Activated B cell treated with CpG ODN at 0.5 μM for 24 hours (primary cell): ENCODE results near the gene LRRC45. TPM values are rescaled to one million over a fixed set of nuclear protein-coding genes. Genes with fewer than 3 reads are reported as not detected.

ENCODE experiments used
- ATAC-seq: fragments of 200-7000 bp; cut with Tn5 transposase; one replicate; pipeline ENCODE4 v1.10.0; 2021; ENCODE audit warnings: low read depth, mild to moderate bottlenecking, moderate library complexity
- CTCF ChIA-PET: fragments of 350-600 bp; sonication (Branson Sonifier 250); formaldehyde crosslinking; loops from one replicate; lab custom pipeline; 2021; ENCODE audit warnings: antibody characterized with exemption; lab: Charles Lee
- POLR2A ChIA-PET: fragments of 350-600 bp; sonication (Branson Sonifier 250); formaldehyde crosslinking; loops from one replicate; lab custom pipeline; 2021; ENCODE audit warnings: antibody characterized with exemption; lab: Charles Lee
- DNase-seq: peaks from one replicate; pipeline ENCODE4 v3.0.0; 2022
- H3K27ac Mint-ChIP-seq: one replicate; pipeline ENCODE4 v1.8.0; 2020; ENCODE audit warnings: mixed read lengths
- H3K27me3 Mint-ChIP-seq: one replicate; pipeline ENCODE4 v1.8.0; 2021; ENCODE audit warnings: mixed read lengths
- H3K36me3 Mint-ChIP-seq: one replicate; pipeline ENCODE4 v1.8.0; 2021; ENCODE audit warnings: low read depth, mixed read lengths
- H3K4me1 Mint-ChIP-seq: one replicate; pipeline ENCODE4 v1.8.0; 2021; ENCODE audit warnings: mixed read lengths
- H3K4me3 Mint-ChIP-seq: one replicate; pipeline ENCODE4 v1.8.0; 2020; ENCODE audit warnings: mild to moderate bottlenecking, mixed read lengths
- H3K9me3 Mint-ChIP-seq: one replicate; pipeline ENCODE4 v1.8.0; 2020; ENCODE audit warnings: mixed read lengths
- CTCF ChIP-seq: fragments of 200-600 bp; IDR thresholded peaks from one replicate; pipeline ENCODE4 v1.8.0; 2022; ENCODE audit warnings: antibody characterized with exemption, mild to moderate bottlenecking
- intact Hi-C: fragments of 100-400 bp; cut with micrococcal nuclease; formaldehyde crosslinking; loops from one replicate; pipeline ENCODE4 v1.15.1; 2024
- total RNA-seq: library from RNA; stranded (reverse); gene quantifications from 2 replicates; pipeline ENCODE4 v1.2.3, GENCODE V29; 2022

LRRC45 gene
- total RNA-seq, 1 donor from 2014 or later, result 10.6 TPM

GRCh38 chr17:82025401-82026107, 2.4 kb downstream of the LRRC45 start:
- intact Hi-C loops, result no loop called here
- POLR2A ChIA-PET, result no interaction called here
- ATAC-seq (no peak), DNase-seq (no peak)
- Mint-ChIP-seq H3K36me3 (no peaks in the 10 kb centered on the region), H3K9me3 (no peaks in the 10 kb centered on the region), H3K4me3 (no peak overlapping the region), H3K27ac (no peak overlapping the region), H3K27me3 (peaks cover 2% of the 10 kb centered on the region), H3K4me1 (peaks cover 28% of the 10 kb centered on the region)
- CTCF ChIA-PET, result interaction anchor here (1.4 kb wide), 1 partner anchor 66 kb away, joined by 3 read pairs; no protein-coding TSS in a partner anchor
- TF ChIP-seq CTCF, result no peak

GRCh38 chr17:82028246-82028645, 5.1 kb downstream of the LRRC45 start:
- POLR2A ChIA-PET, result interaction anchor here (0.8 kb wide), 1 partner anchor 8 kb away, joined by 7 read pairs; no protein-coding TSS in a partner anchor
- H3K4me1 Mint-ChIP-seq, result peaks cover 15% of the 10 kb centered on the region
- CTCF ChIA-PET, result no interaction called here

GRCh38 chr17:82028966-82029365, 5.9 kb downstream of the LRRC45 start:
- H3K9me3 Mint-ChIP-seq, result no peaks in the 10 kb centered on the region
- peaks cover 11% of the 10 kb centered on the region for H3K4me1 Mint-ChIP-seq
- no peak for ATAC-seq
- no peak for DNase-seq
- no peak overlapping the region for H3K4me3 Mint-ChIP-seq
- ChIA-PET POLR2A (no interaction called here), CTCF (interaction anchor here (1.1 to 2.0 kb wide), 2 partner anchors 9 to 69 kb away, joined by 3 to 7 read pairs; no protein-coding TSS in a partner anchor)
- no peak for TF ChIP-seq CTCF
- intact Hi-C loops, result no loop called here
- no peak overlapping the region for H3K27ac Mint-ChIP-seq
- H3K36me3 Mint-ChIP-seq, result no peaks in the 10 kb centered on the region
- H3K27me3 Mint-ChIP-seq, result peaks cover 2% of the 10 kb centered on the region

More at GRCh38 chr17:82028246-82028645, 5.1 kb downstream of the LRRC45 start:
- Mint-ChIP-seq H3K4me3 (no peak overlapping the region), H3K27ac (no peak overlapping the region), H3K9me3 (no peaks in the 10 kb centered on the region), H3K36me3 (no peaks in the 10 kb centered on the region), H3K27me3 (peaks cover 2% of the 10 kb centered on the region)
- no peak for DNase-seq
- no peak for TF ChIP-seq CTCF
- ATAC-seq, result no peak
- intact Hi-C loops, result no loop called here

- H3K27ac Mint-ChIP-seq, result no peak overlapping the region
- intact Hi-C loops, result no loop called here
- peaks cover 2% of the 10 kb centered on the region for H3K27me3 Mint-ChIP-seq
- no peaks in the 10 kb centered on the region for H3K9me3 Mint-ChIP-seq
- TF ChIP-seq CTCF, result no peak
- ATAC-seq (no peak), DNase-seq (no peak)
- POLR2A ChIA-PET, result interaction anchor here (1.2 kb wide), 1 partner anchor 23 kb away, joined by 3 read pairs; the partner anchor contains the start of genes GPS1 and RFNG
- CTCF ChIA-PET, result interaction anchor here (1.1 to 2.3 kb wide), 4 partner anchors 9 to 126 kb away, joined by 3 to 15 read pairs (median 8); no protein-coding TSS in a partner anchor
- peak overlapping the region; percentile 62 for H3K4me3 Mint-ChIP-seq
- H3K4me1 Mint-ChIP-seq, result peaks cover 9% of the 10 kb centered on the region
- H3K36me3 Mint-ChIP-seq, result no peaks in the 10 kb centered on the region
Observed at GRCh38 chr17:82029391-82029790, 6.3 kb downstream of the LRRC45 start.

- H3K9me3 Mint-ChIP-seq, result no peaks in the 10 kb centered on the region
- no peak for DNase-seq
- H3K36me3 Mint-ChIP-seq, result peaks cover under 1% of the 10 kb centered on the region
- no peak for TF ChIP-seq CTCF
- H3K27ac Mint-ChIP-seq, result no peak overlapping the region
- H3K4me1 Mint-ChIP-seq, result peaks cover 9% of the 10 kb centered on the region
- intact Hi-C loops, result loop anchor here (2.0 to 10.0 kb wide), 2 partner anchors 187 to 265 kb away; no protein-coding TSS in a partner anchor
- ChIA-PET POLR2A (interaction anchor here (0.6 to 1.2 kb wide), 2 partner anchors 22 to 26 kb away, joined by 3 read pairs; partner anchors contain the start of genes GPS1 and RFNG), CTCF (interaction anchor here (0.8 to 2.3 kb wide), 8 partner anchors 10 to 292 kb away, joined by 3 to 15 read pairs (median 4); partner anchors contain the start of gene FASN)
- ATAC-seq, result no peak
- no peak overlapping the region for H3K4me3 Mint-ChIP-seq
- peaks cover 2% of the 10 kb centered on the region for H3K27me3 Mint-ChIP-seq
Observed at GRCh38 chr17:82029990-82030469, 6.9 kb downstream of the LRRC45 start.
